ENCODE measurements around the gene OR10D3. TPM values are rescaled to one million over a fixed set of nuclear protein-coding genes. Genes with fewer than 3 reads are reported as not detected.

Gene OR10D3
- total and polyA plus RNA-seq, 2 donors (not counting 1 experiment from before 2014, with no cell fraction given) = not detected

- CTCF ChIA-PET = no interaction called here
- intact Hi-C loops (cut with micrococcal nuclease) = loop anchor here (5.0 kb wide), 1 partner anchor 126 kb away; no protein-coding TSS in a partner anchor
These were observed 14.9 kb downstream of the OR10D3 start for GRCh38 chr11:124197999-124198398.

GRCh38 chr11:124198897-124199296 is 15.8 kb downstream of the OR10D3 start:
- Histone ChIP-seq H3K9me3 (ENCODE audit: control extremely low read depth in 1 of 3, control insufficient read depth in 2 of 3, insufficient read depth in 1 of 3, low read length in 2 of 3) (peaks cover 0 to 1% (median 0%) of the 10 kb centered on the region in 3 donors), H4K20me1 (ENCODE audit: control insufficient read depth, insufficient read depth, low read length, poor library complexity, severe bottlenecking) (no peaks in the 10 kb centered on the region), H3K4me2 (replicated peaks; ENCODE audit: low read depth, low read length, poor library complexity, severe bottlenecking) (no peak overlapping the region), H3K36me3 (replicated peaks in 1 of 2; ENCODE audit: control extremely low read depth in 1 of 2, control insufficient read depth in 1 of 2, extremely low read depth in 1 of 2, insufficient read depth in 2 of 2, low read length in 1 of 2) (no peaks in the 10 kb centered on the region), H3K27ac (ENCODE audit: low read length in 2 of 2) (no peak overlapping the region), H2AFZ (ENCODE audit: insufficient read depth, low read depth, low read length, poor library complexity, severe bottlenecking) (no peak overlapping the region), H3K4me1 (ENCODE audit: control insufficient read depth in 2 of 2, insufficient read depth in 2 of 2, low read length in 2 of 2) (no peaks in the 10 kb centered on the region), H3K4me3 (ENCODE audit: control extremely low read depth in 1 of 5, extremely low read depth in 1 of 5, insufficient read depth in 1 of 5, low read depth in 2 of 5, low read length in 4 of 5) (no peak overlapping the region), H3K27me3 (replicated peaks in 1 of 4; ENCODE audit: control extremely low read depth in 1 of 4, control insufficient read depth in 3 of 4, insufficient read depth in 4 of 4, low read length in 3 of 4) (no peaks in the 10 kb centered on the region), H3K79me2 (ENCODE audit: control insufficient read depth, insufficient read depth, low read length) (no peaks in the 10 kb centered on the region), H3K9ac (ENCODE audit: low read length) (no peak overlapping the region)
- TF ChIP-seq EZH2 (IDR thresholded peaks at IDR 0.05; ENCODE audit: borderline replicate concordance, insufficient read depth, low read depth, low read length, poor library complexity, severe bottlenecking) (no peak), CTCF (IDR thresholded peaks at IDR 0.05) (no peak)
- H3K4me1 Mint-ChIP-seq = peaks cover 2% of the 10 kb centered on the region
- ATAC-seq (ENCODE audit: low read depth) = no peak
- WGBS (ENCODE audit: insufficient coverage) = no CpG with 5 or more reads among the region's 7 CpGs
- H3K27me3 Mint-ChIP-seq = peaks cover 3% of the 10 kb centered on the region
- no peak for DNase-seq
- no peak overlapping the region for H3K27ac Mint-ChIP-seq
- intact Hi-C loops (cut with micrococcal nuclease) = loop anchor here (5.0 kb wide), 1 partner anchor 127 kb away; no protein-coding TSS in a partner anchor
- ChIA-PET CTCF (no interaction called here), POLR2A (no interaction called here)
- no peaks in the 10 kb centered on the region for H3K9me3 Mint-ChIP-seq (ENCODE audit: insufficient read depth)
- no peak overlapping the region for H3K4me3 Mint-ChIP-seq

More at GRCh38 chr11:124197999-124198398, 14.9 kb downstream of the OR10D3 start:
- peaks cover 0 to under 1% of the 10 kb centered on the region in 2 donors for H3K4me1 ChIP-seq (ENCODE audit: control insufficient read depth in 2 of 2, insufficient read depth in 2 of 2, low read length in 2 of 2)
- H3K27me3 ChIP-seq (replicated peaks in 1 of 4; ENCODE audit: control extremely low read depth in 1 of 4, control insufficient read depth in 3 of 4, insufficient read depth in 4 of 4, low read length in 3 of 4) = no peaks in the 10 kb centered on the region
- no peak overlapping the region for H3K4me2 ChIP-seq (replicated peaks; ENCODE audit: low read depth, low read length, poor library complexity, severe bottlenecking)
- no peak overlapping the region for H3K27ac ChIP-seq (ENCODE audit: low read length in 2 of 2)
- H3K9ac ChIP-seq (ENCODE audit: low read length) = no peak overlapping the region
- no peaks in the 10 kb centered on the region for H3K9me3 Mint-ChIP-seq (ENCODE audit: insufficient read depth)
- TF ChIP-seq CTCF (IDR thresholded peaks at IDR 0.05) (no peak), EZH2 (IDR thresholded peaks at IDR 0.05; ENCODE audit: borderline replicate concordance, insufficient read depth, low read depth, low read length, poor library complexity, severe bottlenecking) (no peak)
- H3K36me3 ChIP-seq (replicated peaks in 1 of 2; ENCODE audit: control extremely low read depth in 1 of 2, control insufficient read depth in 1 of 2, extremely low read depth in 1 of 2, insufficient read depth in 2 of 2, low read length in 1 of 2) = no peaks in the 10 kb centered on the region
- WGBS (ENCODE audit: insufficient coverage) = no CpG with 5 or more reads among the region's 2 CpGs
- H4K20me1 ChIP-seq (ENCODE audit: control insufficient read depth, insufficient read depth, low read length, poor library complexity, severe bottlenecking) = no peaks in the 10 kb centered on the region
- H3K4me3 Mint-ChIP-seq = no peak overlapping the region
- peaks cover 0 to 1% (median 0%) of the 10 kb centered on the region in 3 donors for H3K9me3 ChIP-seq (ENCODE audit: control extremely low read depth in 1 of 3, control insufficient read depth in 2 of 3, insufficient read depth in 1 of 3, low read length in 2 of 3)
- H3K27ac Mint-ChIP-seq = no peak overlapping the region
- H3K27me3 Mint-ChIP-seq = peaks cover 3% of the 10 kb centered on the region
- no peak overlapping the region for H2AFZ ChIP-seq (ENCODE audit: insufficient read depth, low read depth, low read length, poor library complexity, severe bottlenecking)
- no peak for DNase-seq
- H3K4me3 ChIP-seq (ENCODE audit: control extremely low read depth in 1 of 5, extremely low read depth in 1 of 5, insufficient read depth in 1 of 5, low read depth in 2 of 5, low read length in 4 of 5) = no peak overlapping the region
- no peak for ATAC-seq (ENCODE audit: low read depth)
- H3K79me2 ChIP-seq (ENCODE audit: control insufficient read depth, insufficient read depth, low read length) = no peaks in the 10 kb centered on the region
- H3K4me1 Mint-ChIP-seq = peaks cover 6% of the 10 kb centered on the region
- POLR2A ChIA-PET = no interaction called here

Data from B cell (primary cell).